ENCODE measurements around the gene CAMTA1.
A peak's percentile ranks its signal among the peaks of the same experiment; 100 is the strongest.
"Not testable (repeated sequence)": the region's sequence is repeated elsewhere in the genome, so short reads cannot be mapped to it uniquely, and the experiment has no call there.

CAMTA1 gene

GRCh38 chr1:7596126-7596965 lies 811.1 kb downstream of the CAMTA1 start:
- no peak overlapping the region for H3K4me3 ChIP-seq (ENCODE audit: low read depth, low read length)
- TF ChIP-seq CTCF (conservative IDR thresholded peaks at IDR 0.05; ENCODE audit: low read depth, low read length) = no peak
- DNase-seq (ENCODE audit: low read depth) = no peak

GRCh38 chr1:7598058-7598457 lies 812.8 kb downstream of the CAMTA1 start:
- not testable (repeated sequence) for H3K4me3 ChIP-seq (ENCODE audit: low read depth, low read length); DNase-seq (ENCODE audit: low read depth)

- H3K4me3 ChIP-seq (ENCODE audit: low read depth, low read length); DNase-seq (ENCODE audit: low read depth): not testable (repeated sequence)
These were observed 819.7 kb downstream of the CAMTA1 start for GRCh38 chr1:7604906-7605305.

GRCh38 chr1:7606096-7606495 lies 820.8 kb downstream of the CAMTA1 start:
- no peak for DNase-seq (ENCODE audit: low read depth)
- TF ChIP-seq CTCF (conservative IDR thresholded peaks at IDR 0.05; ENCODE audit: low read depth, low read length) = no peak
- H3K4me3 ChIP-seq (ENCODE audit: low read depth, low read length) = no peak overlapping the region

DNA sequence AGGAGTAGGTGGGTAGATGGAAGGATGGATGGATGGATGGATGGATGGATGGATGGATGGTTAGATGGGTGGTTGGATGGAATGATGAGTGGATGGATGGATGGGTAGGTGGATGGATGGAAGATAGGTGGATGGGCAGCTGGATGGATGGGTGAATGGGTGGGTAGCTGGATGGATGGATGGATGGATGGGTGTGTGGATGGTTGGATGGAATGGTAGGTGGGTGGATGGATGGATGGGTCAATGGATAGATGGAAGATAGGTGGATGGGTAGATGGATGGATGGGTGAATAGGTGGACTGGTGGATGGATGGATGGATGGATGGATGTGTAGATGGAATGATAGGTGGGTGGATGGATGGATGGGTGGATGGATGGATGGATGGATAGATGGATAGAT lies 821.8 kb downstream of the CAMTA1 start:
- no peak for DNase-seq (ENCODE audit: low read depth)
- no peak for TF ChIP-seq CTCF (conservative IDR thresholded peaks at IDR 0.05; ENCODE audit: low read depth, low read length)
- H3K4me3 ChIP-seq (ENCODE audit: low read depth, low read length) = no peak overlapping the region

DNA sequence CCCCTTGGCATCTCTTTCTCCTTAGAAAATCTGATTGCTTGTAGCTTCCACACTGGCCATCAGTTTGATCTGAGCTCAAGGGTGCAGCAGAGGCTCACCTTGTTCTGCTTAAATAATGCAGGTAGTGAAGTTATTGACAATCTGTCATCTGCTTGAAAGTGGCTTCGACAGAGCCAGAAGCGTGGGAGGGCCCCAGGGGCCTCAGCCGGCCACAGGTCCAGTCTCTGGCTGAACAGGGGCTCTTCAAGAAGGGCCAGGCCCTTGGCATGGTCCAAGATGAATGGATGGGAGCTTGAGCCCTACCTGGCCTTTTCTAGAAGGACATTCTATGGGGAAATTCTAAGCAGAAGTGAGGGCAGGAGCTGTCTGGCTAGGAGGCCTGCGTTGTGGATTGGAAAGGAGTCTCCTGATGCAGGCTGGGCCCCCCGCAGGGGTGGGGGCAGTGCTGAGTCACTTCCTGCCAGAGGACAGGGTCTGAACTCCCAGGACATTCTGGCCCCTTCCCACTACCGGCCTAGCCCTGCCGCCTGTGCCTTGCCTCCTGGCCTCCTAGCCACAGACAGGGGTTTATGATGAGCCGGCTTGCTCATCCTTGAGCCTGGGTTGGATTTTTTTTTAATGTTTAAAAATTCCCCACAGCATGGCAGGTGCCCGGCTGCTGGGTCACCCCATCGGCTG lies 823.5 kb downstream of the CAMTA1 start:
- TF ChIP-seq CTCF (conservative IDR thresholded peaks at IDR 0.05; ENCODE audit: low read depth, low read length) = no peak
- DNase-seq (ENCODE audit: low read depth) = peak; percentile 49
- no peak overlapping the region for H3K4me3 ChIP-seq (ENCODE audit: low read depth, low read length)

- no peak for DNase-seq (ENCODE audit: low read depth)
- TF ChIP-seq CTCF (conservative IDR thresholded peaks at IDR 0.05; ENCODE audit: low read depth, low read length) = no peak
- H3K4me3 ChIP-seq (ENCODE audit: low read depth, low read length) = no peak overlapping the region
These were observed 824.2 kb downstream of the CAMTA1 start for GRCh38 chr1:7609311-7609994.

All from choroid plexus epithelial cell (primary cell).